WTC11 (cell line): Measurements from ENCODE around the gene MEGF8. TPM values are rescaled to one million over a fixed set of nuclear protein-coding genes. Genes with fewer than 3 reads are reported as not detected.

Experiments used
- ARID4B ChIP-seq: sonication (generic); formaldehyde crosslinking; IDR thresholded peaks from 2 replicates; pipeline ENCODE4 v1.8.0; 2023; ENCODE audit warnings: missing genetic modification reagents, mild to moderate bottlenecking, borderline replicate concordance
- ATF1 ChIP-seq: sonication (generic); formaldehyde crosslinking; IDR thresholded peaks from 2 replicates; pipeline ENCODE4 v1.8.1; 2023; ENCODE audit warnings: mild to moderate bottlenecking, moderate library complexity, missing genetic modification reagents
- EMX1 ChIP-seq: fragments of 250-450 bp; sonication (Bioruptor Pico); IDR thresholded peaks from 2 replicates; pipeline ENCODE4 v1.8.0; 2021; ENCODE audit warnings: mild to moderate bottlenecking
- ERG ChIP-seq: fragments of 250-450 bp; sonication (Bioruptor Pico); IDR thresholded peaks from 2 replicates; pipeline ENCODE4 v1.8.0; 2021; ENCODE audit warnings: mild to moderate bottlenecking
- ESRRA ChIP-seq: sonication (generic); formaldehyde crosslinking; IDR thresholded peaks from 2 replicates; pipeline ENCODE4 v1.8.1; 2022; ENCODE audit warnings: mild to moderate bottlenecking, missing genetic modification reagents, borderline replicate concordance
- FOXK1 ChIP-seq: sonication (generic); formaldehyde crosslinking; IDR thresholded peaks from 2 replicates; pipeline ENCODE4 v1.8.0; 2022; ENCODE audit warnings: mild to moderate bottlenecking, moderate library complexity, missing genetic modification reagents
- FOXP4 ChIP-seq: sonication (generic); formaldehyde crosslinking; IDR thresholded peaks from 2 replicates; pipeline ENCODE4 v1.8.0; 2022; ENCODE audit warnings: mild to moderate bottlenecking, missing genetic modification reagents
- IRF2 ChIP-seq: sonication (generic); formaldehyde crosslinking; IDR thresholded peaks from 2 replicates; pipeline ENCODE4 v1.8.0; 2022; ENCODE audit warnings: low read depth, missing genetic modification reagents, borderline replicate concordance
- JAZF1 ChIP-seq: fragments of 250-450 bp; sonication (Bioruptor Pico); IDR thresholded peaks from 2 replicates; pipeline ENCODE4 v1.9.0; 2021; ENCODE audit warnings: moderate library complexity, mild to moderate bottlenecking, inconsistent platforms
- MAX ChIP-seq: sonication (generic); formaldehyde crosslinking; IDR thresholded peaks from 2 replicates; pipeline ENCODE4 v1.8.0; 2022; ENCODE audit warnings: mild to moderate bottlenecking, missing genetic modification reagents
- MXD4 ChIP-seq: fragments of 250-450 bp; sonication (Bioruptor Pico); IDR thresholded peaks from 2 replicates; pipeline ENCODE4 v1.8.0; 2021; ENCODE audit warnings: mild to moderate bottlenecking, moderate library complexity, borderline replicate concordance
- NFATC4 ChIP-seq: fragments of 250-450 bp; sonication (Bioruptor Pico); IDR thresholded peaks from 2 replicates; pipeline ENCODE4 v1.9.0; 2021; ENCODE audit warnings: mild to moderate bottlenecking
- PRRX2 ChIP-seq: fragments of 250-450 bp; sonication (Bioruptor Pico); IDR thresholded peaks from 2 replicates; pipeline ENCODE4 v1.8.0; 2021; ENCODE audit warnings: mild to moderate bottlenecking
- SMAD4 ChIP-seq: sonication (generic); formaldehyde crosslinking; IDR thresholded peaks from 2 replicates; pipeline ENCODE4 v1.8.0; 2022; ENCODE audit warnings: mild to moderate bottlenecking, missing genetic modification reagents
- USF1 ChIP-seq: sonication (generic); formaldehyde crosslinking; IDR thresholded peaks from 2 replicates; pipeline ENCODE4 v1.8.0; 2022; ENCODE audit warnings: mild to moderate bottlenecking, missing genetic modification reagents
- ZNF416 ChIP-seq: fragments of 250-450 bp; sonication (Bioruptor Pico); IDR thresholded peaks from 2 replicates; pipeline ENCODE4 v1.9.0; 2021; ENCODE audit warnings: mild to moderate bottlenecking, inconsistent platforms
- ZNF532 ChIP-seq: fragments of 250-450 bp; sonication (Bioruptor Pico); IDR thresholded peaks from 2 replicates; pipeline ENCODE4 v1.9.0; 2021; ENCODE audit warnings: mild to moderate bottlenecking, borderline replicate concordance
- ZSCAN18 ChIP-seq: fragments of 250-450 bp; sonication (Bioruptor Pico); IDR thresholded peaks from 2 replicates; pipeline ENCODE4 v2.1.2; 2022; ENCODE audit warnings: mild to moderate bottlenecking, moderate library complexity
- total RNA-seq: library from RNA; stranded (reverse); gene quantifications from 3 replicates; pipeline ENCODE4 v1.2.3, GENCODE V29; 2021
- TF ChIP-seq, protein P1 (sequence below): sonication (generic); formaldehyde crosslinking; IDR thresholded peaks from 2 replicates; pipeline ENCODE4 v1.8.1; 2022; ENCODE audit warnings: missing genetic modification reagents, borderline replicate concordance

MEGF8 gene
- total RNA-seq, 1 experiment from 2014 or later: 42.1 TPM

- no peak for TF ChIP-seq ZSCAN18
- TF ChIP-seq NFATC4 (CRISPR knock-in tag): no peak
- TF ChIP-seq, protein P1, sequence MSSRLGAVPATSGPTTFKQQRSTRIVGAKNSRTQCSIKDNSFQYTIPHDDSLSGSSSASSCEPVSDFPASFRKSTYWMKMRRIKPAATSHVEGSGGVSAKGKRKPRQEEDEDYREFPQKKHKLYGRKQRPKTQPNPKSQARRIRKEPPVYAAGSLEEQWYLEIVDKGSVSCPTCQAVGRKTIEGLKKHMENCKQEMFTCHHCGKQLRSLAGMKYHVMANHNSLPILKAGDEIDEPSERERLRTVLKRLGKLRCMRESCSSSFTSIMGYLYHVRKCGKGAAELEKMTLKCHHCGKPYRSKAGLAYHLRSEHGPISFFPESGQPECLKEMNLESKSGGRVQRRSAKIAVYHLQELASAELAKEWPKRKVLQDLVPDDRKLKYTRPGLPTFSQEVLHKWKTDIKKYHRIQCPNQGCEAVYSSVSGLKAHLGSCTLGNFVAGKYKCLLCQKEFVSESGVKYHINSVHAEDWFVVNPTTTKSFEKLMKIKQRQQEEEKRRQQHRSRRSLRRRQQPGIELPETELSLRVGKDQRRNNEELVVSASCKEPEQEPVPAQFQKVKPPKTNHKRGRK (CRISPR knock-in tag): no peak
- TF ChIP-seq SMAD4 (CRISPR knock-in tag): no peak
- no peak for TF ChIP-seq ATF1
- no peak for TF ChIP-seq ERG
- TF ChIP-seq MAX: 0 out of 2 replicates have a peak, but pooled peaks have one; percentile 30
- no peak for TF ChIP-seq ESRRA
- TF ChIP-seq MXD4 (CRISPR knock-in tag): no peak
- peak; percentile 59 for TF ChIP-seq FOXK1 (CRISPR knock-in tag)
- TF ChIP-seq IRF2: no peak
- TF ChIP-seq ZNF532 (CRISPR knock-in tag): no peak
- TF ChIP-seq PRRX2: no peak
- peak; percentile 79 for TF ChIP-seq FOXP4 (CRISPR knock-in tag)
- TF ChIP-seq ARID4B (CRISPR knock-in tag): no peak
- TF ChIP-seq USF1 (CRISPR knock-in tag): peak; percentile 16; the same call in 1 of the 2 replicates
- no peak for TF ChIP-seq JAZF1 (CRISPR knock-in tag)
- TF ChIP-seq ZNF416 (CRISPR knock-in tag): no peak
- no peak for TF ChIP-seq EMX1 (CRISPR knock-in tag)
Observed at GRCh38 chr19:42325308-42325895, at the start of gene MEGF8 (continued).
